C4-2B (cell line): ENCODE results near the gene PRTG.

Source experiments
- ZFX ChIP-seq: fragments of 450-650 bp; IDR thresholded peaks from 2 replicates; pipeline ENCODE4 v1.6.1; 2017
- TF ChIP-seq, protein P1 (sequence below): fragments of 450-650 bp; conservative IDR thresholded peaks from 2 replicates; pipeline ENCODE4 v1.5.1; 2017; ENCODE audit warnings: mild to moderate bottlenecking

DNA sequence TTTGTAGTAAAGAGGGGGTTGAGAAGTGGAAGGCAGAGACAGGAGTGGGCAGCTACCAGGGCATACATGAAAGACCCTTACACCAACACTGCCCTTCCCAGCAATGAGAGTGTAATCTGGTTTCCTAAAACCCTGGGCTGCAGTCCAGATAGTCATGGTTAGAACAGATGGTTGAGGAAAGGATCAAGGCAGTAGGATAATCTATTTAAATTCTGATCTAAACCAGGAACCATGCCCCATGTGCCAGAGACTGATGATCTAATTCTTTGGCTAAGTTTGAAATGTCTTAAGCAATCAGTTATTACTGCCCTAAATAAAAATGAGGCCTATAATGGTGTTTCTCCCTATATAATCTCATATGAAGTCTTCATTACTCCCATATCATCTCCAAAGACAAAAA, 59.6 kb downstream of the PRTG start:
- TF ChIP-seq, protein P1, sequence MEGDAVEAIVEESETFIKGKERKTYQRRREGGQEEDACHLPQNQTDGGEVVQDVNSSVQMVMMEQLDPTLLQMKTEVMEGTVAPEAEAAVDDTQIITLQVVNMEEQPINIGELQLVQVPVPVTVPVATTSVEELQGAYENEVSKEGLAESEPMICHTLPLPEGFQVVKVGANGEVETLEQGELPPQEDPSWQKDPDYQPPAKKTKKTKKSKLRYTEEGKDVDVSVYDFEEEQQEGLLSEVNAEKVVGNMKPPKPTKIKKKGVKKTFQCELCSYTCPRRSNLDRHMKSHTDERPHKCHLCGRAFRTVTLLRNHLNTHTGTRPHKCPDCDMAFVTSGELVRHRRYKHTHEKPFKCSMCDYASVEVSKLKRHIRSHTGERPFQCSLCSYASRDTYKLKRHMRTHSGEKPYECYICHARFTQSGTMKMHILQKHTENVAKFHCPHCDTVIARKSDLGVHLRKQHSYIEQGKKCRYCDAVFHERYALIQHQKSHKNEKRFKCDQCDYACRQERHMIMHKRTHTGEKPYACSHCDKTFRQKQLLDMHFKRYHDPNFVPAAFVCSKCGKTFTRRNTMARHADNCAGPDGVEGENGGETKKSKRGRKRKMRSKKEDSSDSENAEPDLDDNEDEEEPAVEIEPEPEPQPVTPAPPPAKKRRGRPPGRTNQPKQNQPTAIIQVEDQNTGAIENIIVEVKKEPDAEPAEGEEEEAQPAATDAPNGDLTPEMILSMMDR = no peak
- no peak for TF ChIP-seq ZFX
